Measurements from ENCODE around the gene VPS13D. TPM values are rescaled to one million over a fixed set of nuclear protein-coding genes. Genes with fewer than 3 reads are reported as not detected.
A peak's percentile ranks its signal among the peaks of the same experiment; 100 is the strongest.

Gene VPS13D
- total and polyA plus RNA-seq, 4 donors = 10.2 to 68.3 (median 12.6) TPM

GRCh38 chr1:12358499-12358898 is 128.7 kb downstream of the VPS13D start:
- peaks cover 2 to 29% (median 23%) of the 10 kb centered on the region in 4 donors for H3K4me1 ChIP-seq (ENCODE audit: control insufficient read depth in 4 of 4, insufficient read depth in 4 of 4, low read length in 3 of 4)
- H3K9ac ChIP-seq (ENCODE audit: low read depth in 1 of 2, low read length in 2 of 2) = no peak overlapping the region
- no peak overlapping the region for H3K4me3 ChIP-seq (ENCODE audit: low read depth in 1 of 3, low read length in 3 of 3)
- no peak for DNase-seq (ENCODE audit: low spot score)
- peaks cover 8 to 17% (median 13%) of the 10 kb centered on the region in 4 donors for H3K36me3 ChIP-seq (ENCODE audit: control insufficient read depth in 4 of 4, insufficient read depth in 3 of 4, low read depth in 1 of 4, low read length in 3 of 4)
- H3K9me3 ChIP-seq (ENCODE audit: control insufficient read depth in 4 of 4, low read length in 3 of 4) = no peaks in the 10 kb centered on the region
- 52% methylated on average over 6 of the region's 6 CpGs for WGBS
- TF ChIP-seq ZBTB33 (IDR thresholded peaks at IDR 0.05) (no peak), RXRA (IDR thresholded peaks at IDR 0.05) (peak; percentile 40 to 48), CTCF (IDR thresholded peaks at IDR 0.05; ENCODE audit: low read depth, low read length, missing input control) (no peak), NR2F2 (IDR thresholded peaks at IDR 0.05) (no peak), RAD21 (IDR thresholded peaks at IDR 0.05) (no peak), FOXA1 (IDR thresholded peaks at IDR 0.05) (no peak), HNF4A (conservative IDR thresholded peaks at IDR 0.05) (peak in 1 of 2 donors; percentile 32), HNF4G (IDR thresholded peaks at IDR 0.05) (no peak), YY1 (IDR thresholded peaks at IDR 0.05) (no peak), GABPA (IDR thresholded peaks at IDR 0.05 in 1 of 2, conservative IDR thresholded peaks at IDR 0.05 in 1 of 2) (no peak), EGR1 (IDR thresholded peaks at IDR 0.05; ENCODE audit: low read depth in 2 of 2) (no peak), JUND (IDR thresholded peaks at IDR 0.05) (no peak), FOXA2 (IDR thresholded peaks at IDR 0.05) (no peak), REST (IDR thresholded peaks at IDR 0.05) (no peak)
- H3K27me3 ChIP-seq (ENCODE audit: control insufficient read depth in 4 of 4, insufficient read depth in 4 of 4, low read length in 3 of 4) = no peaks in the 10 kb centered on the region
- H3K27ac ChIP-seq (ENCODE audit: low read depth in 1 of 2, low read length in 2 of 2) = no peak overlapping the region

- H3K36me3 ChIP-seq (ENCODE audit: control insufficient read depth in 4 of 4, insufficient read depth in 3 of 4, low read depth in 1 of 4, low read length in 3 of 4) = peaks cover 8 to 19% (median 13%) of the 10 kb centered on the region in 4 donors
- 80% methylated on average over 3 of the region's 3 CpGs for WGBS
- no peaks in the 10 kb centered on the region for H3K27me3 ChIP-seq (ENCODE audit: control insufficient read depth in 4 of 4, insufficient read depth in 4 of 4, low read length in 3 of 4)
- H3K27ac ChIP-seq (ENCODE audit: low read depth in 1 of 2, low read length in 2 of 2) = no peak overlapping the region
- H3K4me1 ChIP-seq (ENCODE audit: control insufficient read depth in 4 of 4, insufficient read depth in 4 of 4, low read length in 3 of 4) = peaks cover 2 to 29% (median 23%) of the 10 kb centered on the region in 4 donors
- no peak overlapping the region for H3K9ac ChIP-seq (ENCODE audit: low read depth in 1 of 2, low read length in 2 of 2)
- no peak for DNase-seq (ENCODE audit: low spot score)
- TF ChIP-seq MAX (IDR thresholded peaks at IDR 0.05) = no peak
- TF ChIP-seq YY1 (IDR thresholded peaks at IDR 0.05) = no peak
- TF ChIP-seq EGR1 (IDR thresholded peaks at IDR 0.05; ENCODE audit: low read depth in 2 of 2) = no peak
- TF ChIP-seq RXRA (IDR thresholded peaks at IDR 0.05) = no peak
- TF ChIP-seq FOXA1 (IDR thresholded peaks at IDR 0.05) = no peak
- TF ChIP-seq ZBTB33 (IDR thresholded peaks at IDR 0.05) = no peak
- no peak for TF ChIP-seq RAD21 (IDR thresholded peaks at IDR 0.05)
- no peak for TF ChIP-seq HNF4A (conservative IDR thresholded peaks at IDR 0.05)
- no peak for TF ChIP-seq SP1 (IDR thresholded peaks at IDR 0.05)
- no peak for TF ChIP-seq NR2F2 (IDR thresholded peaks at IDR 0.05)
- H3K4me3 ChIP-seq (ENCODE audit: low read depth in 1 of 3, low read length in 3 of 3) = no peak overlapping the region
- H3K9me3 ChIP-seq (ENCODE audit: control insufficient read depth in 4 of 4, low read length in 3 of 4) = no peaks in the 10 kb centered on the region
These were observed 129.7 kb downstream of the VPS13D start for GRCh38 chr1:12359359-12360133.

Data from liver (tissue), 9 donors.